ENCODE results near the gene MRPL10.

MRPL10 gene

DNA sequence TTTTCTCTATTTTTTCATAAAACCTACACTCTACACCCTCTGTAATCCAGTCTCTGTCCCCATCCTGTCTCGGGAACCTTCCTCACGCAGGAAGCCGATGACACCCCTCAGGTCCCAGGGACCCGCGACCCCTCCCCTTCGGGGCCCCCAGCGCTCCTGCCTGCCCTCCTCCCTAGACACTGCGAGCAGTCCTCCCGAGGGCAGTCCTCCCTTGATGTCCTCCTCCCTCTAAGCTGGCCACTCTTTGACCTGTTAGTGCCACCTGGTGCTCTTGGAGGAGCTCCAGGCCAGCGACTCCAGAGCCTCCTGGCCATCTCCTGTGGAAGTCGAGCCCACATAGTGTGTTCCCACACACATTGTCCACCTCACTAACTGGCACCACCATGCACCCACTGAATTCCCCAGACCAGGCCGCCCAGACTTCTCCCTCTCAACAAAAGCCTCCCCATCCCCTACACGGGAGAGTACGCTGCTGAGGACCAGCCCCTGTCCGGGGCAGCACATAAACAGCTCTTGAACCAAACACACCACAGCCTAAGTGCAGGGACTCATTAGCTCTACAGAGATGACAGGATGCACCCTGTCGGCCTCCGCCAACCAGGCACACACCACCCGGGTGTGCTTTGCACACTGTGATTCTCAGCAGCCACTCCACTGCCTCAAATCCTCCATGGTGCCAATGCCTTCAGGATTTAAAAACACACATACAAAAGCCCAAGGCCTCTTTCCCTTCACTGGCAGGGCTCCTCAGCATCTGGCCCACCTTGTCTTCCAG is 19.0 kb downstream of the MRPL10 start:
- no peak for DNase-seq (ENCODE audit: low spot score)

DNA sequence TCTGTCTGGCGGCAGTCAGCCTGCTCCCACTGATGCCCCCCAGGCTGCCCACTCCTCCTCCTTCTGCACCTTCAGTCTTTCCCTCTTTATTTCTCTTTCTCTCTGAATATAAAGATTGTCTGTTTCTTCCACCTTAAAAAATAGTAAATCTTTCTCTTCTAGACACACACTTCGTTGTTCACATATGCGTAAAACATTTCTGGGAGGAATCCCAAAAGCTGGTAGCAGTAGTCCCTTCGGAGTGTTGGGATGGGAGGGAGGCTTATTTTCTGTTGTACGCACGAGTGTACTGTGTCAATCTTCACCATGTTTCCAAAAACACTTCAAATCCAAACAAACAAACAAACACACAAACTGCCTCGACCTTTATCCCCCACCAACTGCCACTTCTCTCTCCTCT is 19.6 kb downstream of the MRPL10 start:
- no peak for DNase-seq (ENCODE audit: low spot score)

DNA sequence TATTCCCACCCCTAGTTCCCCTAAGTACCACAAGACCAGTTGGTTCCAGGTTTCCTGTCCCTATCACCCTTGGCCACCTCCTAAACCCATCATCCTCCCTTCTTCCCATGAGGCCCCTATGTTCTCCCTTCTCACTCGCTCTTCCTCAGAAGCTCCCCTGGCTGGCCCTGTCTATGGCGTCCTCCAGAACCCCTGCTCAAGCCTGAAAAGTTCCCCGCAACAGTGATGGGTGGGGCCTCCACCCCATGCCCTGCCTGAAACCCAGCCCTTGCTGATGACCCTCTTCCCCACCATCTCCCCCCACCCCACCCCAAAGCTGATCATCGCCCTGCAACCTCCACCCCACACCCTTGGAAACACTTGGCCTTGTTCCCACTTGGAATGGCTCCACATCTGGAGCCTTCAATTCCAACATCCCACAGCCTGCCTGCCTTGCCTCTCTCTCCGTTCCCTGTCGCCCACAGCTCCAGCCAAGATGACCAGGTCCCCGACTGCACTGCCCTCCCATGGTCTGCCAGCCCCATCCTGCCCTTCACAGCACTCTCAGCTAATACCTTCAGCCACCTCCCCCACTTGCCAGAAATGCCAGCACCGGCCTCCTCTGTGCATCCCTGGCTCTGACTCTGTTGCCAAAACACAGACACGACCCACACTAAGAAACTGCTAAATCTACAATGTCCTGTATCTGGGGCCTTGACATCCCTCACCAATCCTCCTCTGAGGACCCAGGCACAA is 20.3 kb downstream of the MRPL10 start:
- DNase-seq (ENCODE audit: low spot score): no peak

DNA sequence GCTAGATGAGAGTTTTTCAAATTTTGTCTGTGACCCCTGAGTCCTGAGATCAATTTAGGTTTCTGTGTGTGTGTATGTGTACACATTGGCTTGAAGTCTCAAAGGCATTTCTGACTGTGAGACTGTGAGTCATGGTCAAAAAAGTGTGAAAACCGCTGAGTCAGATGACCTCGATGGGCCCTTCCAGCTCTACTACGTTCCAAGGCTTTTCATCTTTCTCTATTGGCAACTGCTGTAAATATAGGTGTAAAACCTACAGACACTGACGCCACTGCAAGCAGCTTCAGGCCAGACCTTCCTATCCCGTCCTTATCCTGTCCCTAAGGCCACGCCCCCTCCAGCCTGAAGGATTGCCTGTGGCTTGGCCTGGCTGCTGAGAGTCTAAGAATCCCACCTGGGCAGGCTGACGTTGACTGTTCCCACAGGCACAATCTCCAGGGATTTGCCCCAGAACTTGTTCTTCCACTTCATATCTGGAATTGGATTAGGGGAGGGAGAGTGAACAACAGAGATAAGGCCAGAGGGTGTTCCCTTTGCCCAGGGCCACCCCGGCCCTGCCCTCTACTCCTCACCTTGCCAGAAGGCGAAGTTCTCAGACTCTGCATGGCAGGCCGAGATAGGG is 21.0 kb downstream of the MRPL10 start:
- peak; percentile 38 for DNase-seq (ENCODE audit: low spot score)

DNA sequence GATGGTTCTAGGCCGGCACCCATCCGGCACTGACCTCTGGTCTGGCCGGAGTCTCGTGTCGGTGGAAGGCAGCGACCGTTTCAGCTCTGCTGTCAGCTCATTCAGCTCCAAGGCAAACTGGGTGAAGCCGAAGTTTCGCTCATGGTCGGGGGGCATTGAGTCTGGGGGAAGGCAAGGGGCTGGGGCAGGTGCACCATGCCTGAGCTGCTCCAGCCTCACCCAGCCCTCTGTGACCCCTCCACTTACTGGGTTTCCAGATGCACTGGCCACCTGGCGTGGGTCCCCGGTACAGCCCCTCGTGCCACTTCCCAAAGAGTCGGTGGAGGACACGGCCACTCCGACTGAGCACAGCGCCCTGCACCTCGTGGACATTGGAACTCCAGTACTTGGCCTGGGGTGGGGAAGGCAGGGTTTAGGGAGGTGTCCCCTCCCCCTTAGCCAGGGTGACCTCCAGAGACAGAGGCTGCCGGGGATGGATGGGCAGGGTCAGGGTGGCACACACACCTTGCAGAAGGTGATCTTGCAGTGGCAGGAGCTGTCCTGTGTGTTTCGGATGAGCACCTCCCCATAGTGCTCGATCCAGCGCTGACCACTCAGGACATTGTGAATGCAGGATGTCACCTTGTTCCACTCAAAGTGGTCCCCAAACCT is 22.4 kb downstream of the MRPL10 start:
- DNase-seq (ENCODE audit: low spot score): no peak

DNA sequence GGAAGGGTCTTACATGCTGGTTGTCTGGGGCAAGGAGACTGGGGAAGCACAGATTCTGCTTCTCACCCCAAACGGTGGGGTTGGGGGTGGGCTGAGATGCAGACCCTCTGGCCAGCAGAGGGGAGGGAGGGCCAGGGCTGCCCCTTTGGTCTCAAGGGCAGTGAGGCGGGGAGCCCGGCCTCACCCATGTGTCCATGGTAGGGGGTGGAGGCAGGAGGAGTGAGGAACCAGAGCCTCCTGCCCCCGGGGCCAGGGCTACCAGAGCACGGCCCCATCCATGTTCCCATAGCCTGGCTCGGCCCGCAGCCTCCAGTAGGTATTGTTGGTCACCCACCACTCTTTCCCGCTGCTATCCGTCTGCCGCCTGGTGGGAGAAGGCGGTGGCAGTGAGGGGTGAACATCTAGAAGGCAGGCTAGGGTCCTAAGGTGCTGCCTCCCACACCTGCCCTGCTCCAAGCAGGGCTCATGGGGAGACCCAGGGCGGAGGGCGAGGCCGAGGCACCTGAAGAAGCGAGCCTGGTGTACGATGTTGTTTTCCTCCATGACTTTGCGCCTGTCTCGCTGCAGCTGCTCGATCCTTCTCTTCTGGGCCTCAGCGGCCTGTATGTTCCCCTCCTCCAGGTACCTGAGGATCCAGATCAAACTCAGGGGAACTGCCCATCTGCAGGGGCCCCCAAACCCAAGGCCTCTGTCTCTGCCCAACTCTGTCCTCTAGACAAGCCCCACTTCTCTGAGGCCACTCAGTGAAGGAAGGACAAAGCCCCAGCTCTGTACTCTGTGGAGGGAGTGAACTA is 23.1 kb downstream of the MRPL10 start:
- DNase-seq (ENCODE audit: low spot score): no peak

DNA sequence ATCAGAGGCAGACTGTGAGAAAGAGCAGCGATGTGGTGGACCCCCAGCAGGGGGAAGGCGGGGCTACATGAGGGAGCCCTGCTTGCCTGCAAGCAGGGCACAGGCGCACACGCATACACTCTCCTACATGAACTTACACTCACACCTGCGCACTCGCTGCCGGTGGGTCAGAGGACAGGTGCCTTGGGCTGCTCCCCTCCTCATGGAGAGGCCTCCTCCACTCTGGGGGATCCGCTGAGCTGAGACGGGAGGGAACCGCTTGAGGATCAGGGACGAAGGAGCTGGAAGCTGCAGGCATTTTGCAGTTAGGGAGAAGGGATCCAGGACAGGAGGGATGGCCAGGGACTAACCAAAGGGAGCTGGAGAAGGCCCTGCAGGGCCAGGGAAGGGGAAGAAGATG is 23.9 kb downstream of the MRPL10 start:
- no peak for DNase-seq (ENCODE audit: low spot score)

DNA sequence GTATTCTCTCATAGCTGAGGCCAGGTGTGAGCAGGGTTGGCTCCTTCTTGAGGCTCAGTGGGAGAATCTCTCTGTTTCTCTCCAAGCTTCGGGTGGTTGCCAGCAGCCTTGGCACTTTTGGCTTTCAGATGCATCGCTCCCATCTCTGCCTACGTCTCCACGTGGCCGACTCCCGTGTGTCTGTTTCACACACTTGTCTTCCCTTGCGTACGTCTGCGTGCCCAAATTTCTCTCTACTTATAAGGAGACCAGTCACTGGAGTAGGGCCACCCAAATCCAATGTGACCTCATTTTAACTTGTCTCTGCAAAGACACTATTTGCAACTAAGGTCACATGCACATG is 24.5 kb downstream of the MRPL10 start:
- no peak for DNase-seq (ENCODE audit: low spot score)

DNA sequence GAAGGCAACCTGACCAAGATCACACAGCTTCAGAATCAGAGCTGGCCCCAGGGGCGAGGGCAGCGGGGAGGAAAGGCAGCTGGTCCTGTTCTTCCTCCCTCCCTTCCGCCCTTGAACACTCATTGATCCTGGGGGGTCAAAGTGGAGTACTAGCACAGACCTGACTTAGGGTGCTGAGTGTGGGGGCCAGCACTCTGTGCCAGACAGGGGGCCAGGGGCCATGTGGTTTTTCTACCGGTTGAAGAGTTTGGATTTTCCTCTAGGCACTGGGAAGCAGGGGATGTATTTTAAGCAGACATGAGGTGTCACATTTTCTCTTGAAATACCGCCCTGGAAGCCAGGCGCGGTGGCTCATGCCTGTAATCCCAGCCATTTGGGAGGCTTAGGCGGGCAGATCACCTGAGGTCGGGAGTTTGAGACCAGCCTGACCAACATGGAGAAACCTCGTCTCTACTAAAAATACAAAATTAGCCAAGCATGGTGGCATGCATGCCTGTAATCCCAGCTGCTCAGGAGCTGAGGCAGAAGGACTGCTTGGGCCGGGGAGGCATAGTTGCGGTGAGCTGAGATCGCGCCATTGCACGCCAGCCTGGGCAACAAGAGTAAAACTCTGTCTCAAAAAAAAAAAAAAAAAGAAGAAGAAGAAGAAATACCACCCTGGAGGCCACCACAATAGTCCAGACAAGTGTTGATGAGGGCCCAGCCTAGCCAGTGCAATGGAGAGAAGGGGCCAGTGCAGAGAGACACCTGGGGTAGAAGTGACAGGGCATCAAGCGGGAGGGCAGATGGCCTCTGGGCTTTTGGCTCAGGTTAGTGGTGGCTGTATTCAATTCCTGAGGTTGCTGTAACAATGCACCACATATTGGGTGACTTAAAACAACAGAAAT is 25.1 kb downstream of the MRPL10 start:
- DNase-seq (ENCODE audit: low spot score): no peak

DNA sequence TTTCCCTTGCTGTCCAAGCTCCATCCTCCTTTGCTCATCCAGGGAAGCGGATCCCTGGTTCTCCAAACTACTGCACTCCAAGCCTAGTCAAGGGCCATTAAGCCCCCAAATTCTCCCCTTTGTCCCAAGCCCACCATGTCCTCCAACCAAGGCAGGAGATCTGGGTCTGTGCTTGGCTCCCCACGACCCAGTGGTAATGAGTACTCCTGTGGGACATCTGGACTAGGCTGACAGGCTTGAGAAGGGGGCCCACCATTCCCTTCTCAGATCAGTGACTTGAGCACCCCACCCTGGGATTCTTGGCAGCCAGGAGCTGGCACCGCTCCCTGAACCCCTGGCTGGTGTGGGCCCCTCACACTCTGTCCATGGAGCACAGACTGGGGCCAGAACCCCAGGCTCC is 26.9 kb downstream of the MRPL10 start:
- DNase-seq (ENCODE audit: low spot score): no peak

DNA sequence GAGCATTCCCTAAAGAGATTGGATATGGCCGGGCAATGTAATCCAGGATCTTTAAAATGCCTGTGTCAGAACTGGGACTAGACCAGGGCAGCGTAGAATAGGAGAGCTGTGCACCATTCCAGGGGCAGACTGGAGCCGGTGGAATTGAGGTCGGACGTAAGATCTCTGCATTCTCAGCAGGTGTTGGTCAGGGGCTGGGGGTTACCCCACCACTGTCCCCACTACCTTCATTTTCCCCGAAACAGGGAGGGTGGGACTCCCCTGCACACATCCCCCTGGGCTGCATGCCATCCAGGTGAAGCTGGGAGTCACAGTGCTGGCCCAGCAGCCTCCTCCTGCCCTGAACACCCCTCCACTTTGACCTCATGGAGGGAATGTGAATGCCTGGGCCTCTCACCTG is 27.6 kb downstream of the MRPL10 start:
- DNase-seq (ENCODE audit: low spot score): no peak

DNA sequence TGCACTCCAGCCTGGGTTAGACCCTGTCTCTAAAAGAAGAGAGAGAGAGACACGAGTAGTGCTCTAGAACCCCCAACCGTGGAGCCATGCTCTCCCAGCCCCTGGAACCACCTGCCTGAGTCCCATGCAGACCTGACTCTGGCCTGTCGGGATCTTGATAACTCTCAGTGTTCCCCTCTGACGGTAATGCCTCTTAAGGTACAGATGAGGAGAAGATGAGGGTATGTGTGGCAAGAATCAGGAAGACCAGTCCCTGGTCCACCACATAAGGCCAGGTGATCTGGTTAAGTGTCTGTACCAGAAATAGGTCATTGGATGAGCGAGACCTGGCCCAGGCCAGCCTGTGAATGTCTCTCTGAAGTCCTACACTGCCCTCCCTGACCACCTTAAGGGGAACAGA is 28.1 kb downstream of the MRPL10 start:
- no peak for DNase-seq (ENCODE audit: low spot score)

DNA sequence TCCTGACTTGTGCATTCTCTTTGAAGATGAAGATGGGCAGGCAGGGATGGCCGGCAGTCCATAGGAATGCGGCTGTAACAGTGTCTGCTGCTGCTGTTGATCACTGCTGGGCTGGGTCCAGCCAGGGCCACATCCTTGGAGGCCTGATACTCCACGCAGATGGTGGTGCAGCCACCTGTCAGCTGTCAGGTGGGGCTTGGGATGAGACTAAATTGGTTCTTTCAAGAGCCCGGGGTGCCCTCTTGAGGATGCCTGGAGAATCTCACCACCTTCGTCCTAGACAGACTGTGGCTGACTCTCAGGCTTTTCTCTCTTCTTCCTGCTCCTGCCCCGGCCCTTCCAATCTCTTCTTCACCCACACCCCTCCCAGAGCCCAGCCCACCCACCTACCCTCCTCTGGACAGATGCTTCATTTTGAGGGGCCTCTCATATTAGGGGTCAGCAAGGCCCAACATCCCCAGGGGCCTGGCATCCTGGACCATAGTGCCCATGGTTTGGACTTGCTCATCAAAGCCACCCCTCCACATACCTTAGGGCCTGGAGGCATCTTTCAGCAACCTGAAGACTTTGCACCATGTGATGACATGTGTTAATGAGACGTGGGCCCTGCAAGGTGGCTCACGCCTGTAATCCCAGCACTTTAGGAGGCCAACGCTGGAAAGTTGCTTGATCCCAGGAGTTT is 28.9 kb downstream of the MRPL10 start:
- DNase-seq (ENCODE audit: low spot score): no peak

DNA sequence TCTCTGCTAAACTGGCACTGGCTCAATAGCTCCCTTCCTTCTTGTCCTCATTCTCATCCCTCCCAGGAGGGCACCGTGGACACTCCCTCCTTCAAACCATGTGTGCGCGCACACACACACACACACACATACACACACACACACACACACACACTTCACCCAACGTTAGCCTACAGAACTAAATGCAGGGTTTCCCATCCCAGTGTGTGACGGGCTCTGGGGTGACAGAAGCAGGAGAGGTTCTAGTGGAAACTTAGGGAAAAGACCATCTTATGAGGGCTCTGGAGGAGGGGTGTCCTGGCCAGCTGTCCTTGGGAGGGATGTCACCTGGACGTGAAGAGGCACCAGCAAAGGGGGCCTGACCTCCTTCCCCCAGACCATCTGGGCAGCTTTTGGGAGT is 29.4 kb downstream of the MRPL10 start:
- DNase-seq (ENCODE audit: low spot score): no peak

DNA sequence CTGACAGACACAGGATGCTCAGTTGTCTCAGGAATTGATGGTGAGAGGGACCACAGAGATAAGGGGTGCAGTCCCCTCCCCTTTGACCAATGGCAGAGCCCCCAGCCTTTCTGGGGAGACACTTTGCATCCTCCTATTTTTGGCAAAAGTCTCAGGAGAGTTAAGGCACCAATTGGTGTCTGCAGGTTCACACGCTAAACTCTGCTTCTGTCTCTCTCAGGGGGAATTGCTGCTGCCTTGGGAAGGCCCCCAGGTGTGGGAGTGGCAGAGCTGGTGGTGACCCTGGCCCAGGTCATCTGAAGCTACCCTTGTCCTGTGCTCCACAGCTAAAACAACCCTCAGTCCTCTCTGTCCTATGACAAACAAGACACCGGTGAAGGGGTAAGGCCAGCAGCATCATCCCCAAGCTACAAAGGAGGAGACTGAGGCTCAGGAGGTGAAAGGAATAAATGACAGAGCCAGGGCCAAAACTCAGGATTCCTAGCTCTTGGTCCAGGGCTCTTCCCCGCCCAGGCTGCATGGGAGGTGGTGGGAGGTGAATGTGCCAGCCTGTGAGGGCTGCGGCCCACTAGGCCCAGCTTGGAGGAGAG is 30.1 kb downstream of the MRPL10 start:
- no peak for DNase-seq (ENCODE audit: low spot score)

DNA sequence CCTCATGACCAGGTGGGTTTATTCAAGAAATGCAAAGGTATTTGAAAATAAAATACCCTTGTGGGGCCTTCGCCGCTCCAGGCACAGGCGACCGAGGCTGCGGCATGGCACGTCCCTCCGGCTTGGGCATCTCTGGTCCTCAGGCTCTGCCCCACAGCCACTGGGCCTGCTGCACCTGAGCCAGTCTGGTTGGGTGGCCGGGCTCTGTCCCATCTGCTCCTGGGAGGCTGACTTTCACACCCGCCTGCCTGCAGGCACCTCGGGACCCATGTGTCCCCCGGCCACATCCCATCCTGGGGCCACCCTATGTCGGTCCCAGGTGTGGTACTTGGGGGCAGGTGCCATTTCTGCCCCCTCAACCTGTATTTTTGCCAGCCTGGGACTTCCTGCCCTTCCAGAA is 30.7 kb downstream of the MRPL10 start:
- no peak for DNase-seq (ENCODE audit: low spot score)

DNA sequence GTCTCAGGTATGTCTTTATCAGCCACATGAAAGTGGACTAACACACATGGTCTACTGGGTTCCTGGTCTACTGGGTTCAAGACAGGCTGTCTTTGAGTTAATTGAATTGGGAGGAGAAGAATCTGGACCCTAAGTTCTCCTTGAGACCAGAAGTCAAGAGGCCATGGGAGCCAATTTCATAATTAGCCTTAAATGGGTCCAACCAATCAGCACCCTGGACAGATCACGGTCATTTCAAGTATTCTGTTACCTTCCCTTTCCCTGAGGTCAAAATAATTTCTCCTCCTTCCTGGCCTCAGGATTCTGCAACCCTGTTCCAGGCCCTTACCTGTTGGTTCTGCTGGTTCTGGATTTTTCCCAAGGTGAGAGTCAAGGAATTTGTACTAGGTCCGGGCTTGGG is 33.5 kb downstream of the MRPL10 start:
- no peak for DNase-seq (ENCODE audit: low spot score)

DNA sequence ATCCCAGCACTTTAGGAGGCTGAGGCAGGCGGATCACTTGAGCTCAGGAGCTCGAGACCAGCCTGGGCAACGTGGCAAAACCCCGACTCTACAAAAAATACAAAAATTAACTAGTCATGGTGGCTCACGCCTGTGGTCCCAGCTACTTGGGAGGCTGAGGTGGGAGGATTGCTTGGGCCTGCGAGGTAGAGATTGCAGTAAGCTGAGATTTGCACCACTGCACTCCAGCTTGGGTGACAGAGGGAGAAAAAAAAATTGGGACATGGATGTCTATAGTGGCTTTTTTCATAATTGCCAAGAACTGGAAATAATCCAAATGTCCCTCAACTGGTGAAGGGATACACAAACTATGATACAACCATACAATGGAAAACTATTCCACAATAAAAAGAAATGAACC is 38.4 kb downstream of the MRPL10 start:
- DNase-seq (ENCODE audit: low spot score): no peak

DNA sequence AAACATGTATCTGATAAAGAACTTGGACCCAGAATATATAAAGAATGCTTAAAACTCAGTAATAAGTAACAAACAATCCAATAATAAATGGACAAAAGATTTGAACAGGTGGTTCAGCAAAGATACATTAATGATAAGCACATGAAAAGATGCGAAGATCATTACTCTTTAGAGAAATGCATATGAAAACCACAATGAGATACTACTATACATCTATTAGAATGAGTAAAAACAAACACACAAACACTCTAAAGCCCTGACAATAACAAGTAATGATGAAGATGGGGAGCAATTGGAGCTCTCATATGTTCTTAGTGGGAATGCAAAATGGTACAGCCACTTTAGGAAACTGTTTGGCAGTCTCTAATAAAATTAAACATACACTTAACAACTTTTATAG is 38.9 kb downstream of the MRPL10 start:
- DNase-seq (ENCODE audit: low spot score): no peak

DNA sequence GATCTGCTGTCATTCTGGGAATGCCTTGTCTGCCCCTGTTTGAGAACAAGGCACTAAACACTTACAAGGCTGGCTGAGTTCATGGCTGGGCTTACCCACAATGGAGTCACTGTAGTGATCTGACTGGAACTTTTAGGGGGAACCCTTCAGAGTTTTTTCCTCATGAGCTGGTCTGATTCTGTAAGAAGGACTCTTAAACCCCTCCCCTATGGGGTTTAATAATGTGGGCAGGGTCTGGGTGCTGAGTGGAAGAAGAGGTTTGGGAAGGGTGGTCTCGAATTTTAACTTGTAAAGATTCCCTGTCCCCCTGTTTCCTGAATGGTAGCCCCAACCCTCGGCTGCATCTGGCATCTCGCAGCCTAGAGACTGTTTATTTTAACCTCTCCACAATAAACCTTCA is 40.3 kb downstream of the MRPL10 start:
- DNase-seq (ENCODE audit: low spot score): no peak
